Measurements from ENCODE around the gene LHFPL3.
"Not testable (repeated sequence)": the region's sequence is repeated elsewhere in the genome, so short reads cannot be mapped to it uniquely, and the experiment has no call there.

The LHFPL3 gene

GRCh38 chr7:104529567-104529966 lies 201.2 kb downstream of the LHFPL3 start:
- in situ Hi-C loops (cut with HindIII; ENCODE audit: low pct_unique_long_range_greater_than_20kb, low sequenced_read_pairs), result no loop called here
- TF ChIP-seq JUND (IDR thresholded peaks at IDR 0.05; ENCODE audit: low read depth), result no peak
- no peak for DNase-seq (ENCODE audit: low read depth in 1 of 2, low spot score in 1 of 2)

GRCh38 chr7:104530251-104530650 lies 201.8 kb downstream of the LHFPL3 start:
- no peak for TF ChIP-seq JUND (IDR thresholded peaks at IDR 0.05; ENCODE audit: low read depth)
- in situ Hi-C loops (cut with HindIII; ENCODE audit: low pct_unique_long_range_greater_than_20kb, low sequenced_read_pairs), result no loop called here
- no peak for DNase-seq (ENCODE audit: low read depth in 1 of 2, low spot score in 1 of 2)

GRCh38 chr7:104534149-104534548 lies 205.7 kb downstream of the LHFPL3 start:
- DNase-seq (ENCODE audit: low read depth in 1 of 2, low spot score in 1 of 2), result no peak
- in situ Hi-C loops (cut with HindIII; ENCODE audit: low pct_unique_long_range_greater_than_20kb, low sequenced_read_pairs), result no loop called here
- TF ChIP-seq JUND (IDR thresholded peaks at IDR 0.05; ENCODE audit: low read depth), result no peak

GRCh38 chr7:104535841-104536240 lies 207.4 kb downstream of the LHFPL3 start:
- no peak for DNase-seq (ENCODE audit: low read depth in 1 of 2, low spot score in 1 of 2)
- in situ Hi-C loops (cut with HindIII; ENCODE audit: low pct_unique_long_range_greater_than_20kb, low sequenced_read_pairs), result no loop called here
- TF ChIP-seq JUND (IDR thresholded peaks at IDR 0.05; ENCODE audit: low read depth), result no peak

GRCh38 chr7:104536956-104537355 lies 208.6 kb downstream of the LHFPL3 start:
- no peak for DNase-seq (ENCODE audit: low read depth in 1 of 2, low spot score in 1 of 2)
- in situ Hi-C loops (cut with HindIII; ENCODE audit: low pct_unique_long_range_greater_than_20kb, low sequenced_read_pairs), result no loop called here
- no peak for TF ChIP-seq JUND (IDR thresholded peaks at IDR 0.05; ENCODE audit: low read depth)

GRCh38 chr7:104538152-104538551 lies 209.7 kb downstream of the LHFPL3 start:
- TF ChIP-seq JUND (IDR thresholded peaks at IDR 0.05; ENCODE audit: low read depth), result no peak
- in situ Hi-C loops (cut with HindIII; ENCODE audit: low pct_unique_long_range_greater_than_20kb, low sequenced_read_pairs), result no loop called here
- DNase-seq (ENCODE audit: low read depth in 1 of 2, low spot score in 1 of 2), result no peak

GRCh38 chr7:104541897-104542296 lies 213.5 kb downstream of the LHFPL3 start:
- no peak for DNase-seq (ENCODE audit: low read depth in 1 of 2, low spot score in 1 of 2)
- in situ Hi-C loops (cut with HindIII; ENCODE audit: low pct_unique_long_range_greater_than_20kb, low sequenced_read_pairs), result no loop called here
- no peak for TF ChIP-seq JUND (IDR thresholded peaks at IDR 0.05; ENCODE audit: low read depth)

GRCh38 chr7:104548861-104549260 lies 220.5 kb downstream of the LHFPL3 start:
- in situ Hi-C loops (cut with HindIII; ENCODE audit: low pct_unique_long_range_greater_than_20kb, low sequenced_read_pairs), result no loop called here
- DNase-seq (ENCODE audit: low read depth in 1 of 2, low spot score in 1 of 2), result no peak
- TF ChIP-seq JUND (IDR thresholded peaks at IDR 0.05; ENCODE audit: low read depth), result no peak

- no peak for TF ChIP-seq JUND (IDR thresholded peaks at IDR 0.05; ENCODE audit: low read depth)
- in situ Hi-C loops (cut with HindIII; ENCODE audit: low pct_unique_long_range_greater_than_20kb, low sequenced_read_pairs), result no loop called here
- DNase-seq (ENCODE audit: low read depth in 1 of 2, low spot score in 1 of 2), result no peak
Observed at GRCh38 chr7:104550362-104550761, 222.0 kb downstream of the LHFPL3 start.

GRCh38 chr7:104551226-104551625 lies 222.8 kb downstream of the LHFPL3 start:
- no peak for DNase-seq (ENCODE audit: low read depth in 1 of 2, low spot score in 1 of 2)
- in situ Hi-C loops (cut with HindIII; ENCODE audit: low pct_unique_long_range_greater_than_20kb, low sequenced_read_pairs), result no loop called here
- no peak for TF ChIP-seq JUND (IDR thresholded peaks at IDR 0.05; ENCODE audit: low read depth)

GRCh38 chr7:104552102-104552501 lies 223.7 kb downstream of the LHFPL3 start:
- in situ Hi-C loops (cut with HindIII; ENCODE audit: low pct_unique_long_range_greater_than_20kb, low sequenced_read_pairs), result no loop called here
- no peak for TF ChIP-seq JUND (IDR thresholded peaks at IDR 0.05; ENCODE audit: low read depth)
- peak; percentile 29 to 67 for DNase-seq (ENCODE audit: low read depth in 1 of 2, low spot score in 1 of 2)

GRCh38 chr7:104553074-104553473 lies 224.7 kb downstream of the LHFPL3 start:
- in situ Hi-C loops (cut with HindIII; ENCODE audit: low pct_unique_long_range_greater_than_20kb, low sequenced_read_pairs), result no loop called here
- TF ChIP-seq JUND (IDR thresholded peaks at IDR 0.05; ENCODE audit: low read depth), result no peak
- no peak for DNase-seq (ENCODE audit: low read depth in 1 of 2, low spot score in 1 of 2)

GRCh38 chr7:104563350-104563901 lies 235.0 kb downstream of the LHFPL3 start:
- peak in 1 of 2 experiments; percentile 5 for DNase-seq (ENCODE audit: low read depth in 1 of 2, low spot score in 1 of 2)
- in situ Hi-C loops (cut with HindIII; ENCODE audit: low pct_unique_long_range_greater_than_20kb, low sequenced_read_pairs), result not testable (repeated sequence)

- TF ChIP-seq JUND (IDR thresholded peaks at IDR 0.05; ENCODE audit: low read depth), result no peak
- in situ Hi-C loops (cut with HindIII; ENCODE audit: low pct_unique_long_range_greater_than_20kb, low sequenced_read_pairs), result no loop called here
- DNase-seq (ENCODE audit: low read depth in 1 of 2, low spot score in 1 of 2), result peak in 1 of 2 experiments; percentile 6
Observed at GRCh38 chr7:104569751-104570150, 241.3 kb downstream of the LHFPL3 start.

Data from T47D (cell line).